Measurements from ENCODE around the gene TTR. TPM values are rescaled to one million over a fixed set of nuclear protein-coding genes. Genes with fewer than 3 reads are reported as not detected.

Gene TTR
- total RNA-seq, 2 experiments from 2014 or later = not detected

DNA sequence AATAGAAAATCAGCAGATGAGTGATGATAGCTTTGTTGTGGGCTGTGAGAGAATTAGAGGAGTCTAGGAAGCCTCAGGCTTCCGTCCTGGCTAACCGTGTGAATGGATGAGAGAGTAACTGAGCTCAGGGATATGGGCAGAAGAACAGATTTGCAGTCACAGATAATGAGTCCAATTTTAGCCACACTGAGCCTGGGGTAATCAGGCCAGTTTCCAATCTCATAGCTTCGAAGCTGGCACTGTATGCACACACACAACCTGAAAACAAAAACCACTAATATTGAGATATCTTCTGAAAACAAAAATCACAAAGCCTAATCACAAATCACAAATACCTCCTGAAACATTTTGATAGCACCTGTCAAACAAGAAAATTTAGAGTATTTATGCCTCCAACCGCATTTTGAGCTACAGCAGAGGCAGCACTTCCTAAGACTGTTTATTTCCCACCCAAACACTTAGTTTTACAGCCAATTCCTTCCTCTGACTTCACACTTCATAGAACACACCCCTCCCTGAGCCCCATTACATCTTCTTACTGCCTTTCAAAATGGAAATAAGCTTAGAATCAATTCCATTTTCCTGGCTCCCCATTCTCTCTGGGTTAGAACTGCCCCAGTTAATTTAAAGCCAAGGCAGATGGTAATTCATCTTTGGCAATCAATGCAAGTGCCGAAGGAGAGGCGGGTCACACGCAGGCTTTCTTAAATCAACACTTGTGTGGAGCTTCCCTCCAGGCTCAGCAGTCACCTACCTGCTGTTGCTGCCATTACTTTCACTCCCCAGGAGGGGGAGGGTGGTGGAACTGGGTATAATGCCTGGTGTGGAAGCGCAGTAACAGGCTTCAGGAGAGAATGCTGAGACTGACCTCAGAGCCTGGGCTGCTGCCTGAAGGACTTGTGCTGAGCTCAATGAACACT is 18.9 kb downstream of the TTR start:
- Mint-ChIP-seq H3K36me3 (ENCODE audit: low read depth) (no peaks in the 10 kb centered on the region), H3K9me3 (no peaks in the 10 kb centered on the region), H3K27me3 (peaks cover 12% of the 10 kb centered on the region), H3K4me1 (no peaks in the 10 kb centered on the region), H3K27ac (no peak overlapping the region), H3K4me3 (no peak overlapping the region)
- DNase-seq = no peak
- ChIA-PET CTCF (no interaction called here), POLR2A (no interaction called here)

GRCh38 chr18:31611511-31611910 is 19.8 kb downstream of the TTR start:
- Mint-ChIP-seq H3K36me3 (ENCODE audit: low read depth) (no peaks in the 10 kb centered on the region), H3K4me1 (no peaks in the 10 kb centered on the region), H3K4me3 (no peak overlapping the region), H3K27ac (no peak overlapping the region), H3K27me3 (peaks cover 16% of the 10 kb centered on the region), H3K9me3 (no peaks in the 10 kb centered on the region)
- no peak for DNase-seq
- POLR2A ChIA-PET = no interaction called here
- CTCF ChIA-PET = no interaction called here

DNA sequence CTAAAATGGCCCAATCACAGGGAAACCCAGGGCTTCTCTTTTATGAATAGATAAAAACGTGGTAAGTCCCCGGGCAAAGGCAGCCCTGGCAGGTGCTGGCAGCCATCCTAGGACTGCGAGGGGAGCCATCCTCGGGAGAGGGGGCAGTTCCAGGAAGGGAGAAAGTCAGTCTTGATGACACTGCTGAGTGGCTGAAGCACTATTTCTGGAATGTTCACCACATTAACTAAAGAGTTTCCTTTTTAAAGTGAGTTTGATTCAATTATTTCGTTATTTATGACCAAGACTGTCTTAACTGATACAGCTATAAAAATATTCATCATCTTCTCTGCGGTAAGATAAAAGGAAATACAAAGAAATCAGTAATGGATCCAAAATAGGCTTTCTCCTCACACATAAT is 20.4 kb downstream of the TTR start:
- no peaks in the 10 kb centered on the region for H3K36me3 Mint-ChIP-seq (ENCODE audit: low read depth)
- H3K27me3 Mint-ChIP-seq = peaks cover 20% of the 10 kb centered on the region
- no peaks in the 10 kb centered on the region for H3K4me1 Mint-ChIP-seq
- POLR2A ChIA-PET = no interaction called here
- H3K9me3 Mint-ChIP-seq = no peaks in the 10 kb centered on the region
- H3K4me3 Mint-ChIP-seq = no peak overlapping the region
- CTCF ChIA-PET = no interaction called here
- H3K27ac Mint-ChIP-seq = no peak overlapping the region
- DNase-seq = no peak

DNA sequence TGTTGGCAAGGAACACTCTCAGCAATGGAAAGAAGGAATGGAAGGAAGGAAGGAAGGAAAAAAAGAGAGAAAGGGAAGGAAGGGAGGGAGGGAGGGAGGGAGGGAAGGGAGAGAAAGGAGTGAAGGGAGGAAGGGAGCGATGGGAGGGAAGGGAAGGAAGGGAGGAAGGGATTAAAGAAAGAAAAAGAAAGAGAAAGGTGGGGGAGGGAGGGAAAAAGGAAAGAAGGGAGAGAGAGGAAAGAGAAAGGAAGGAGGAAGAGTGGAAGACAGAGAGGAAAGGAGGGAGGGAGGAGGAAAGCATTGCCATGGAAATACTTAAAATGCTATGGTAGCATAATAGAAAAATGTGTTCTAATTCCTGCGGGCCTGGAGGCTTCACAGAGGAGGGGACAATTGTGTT is 22.4 kb downstream of the TTR start:
- Mint-ChIP-seq H3K27ac (no peak overlapping the region), H3K27me3 (peaks cover 21% of the 10 kb centered on the region), H3K36me3 (ENCODE audit: low read depth) (no peaks in the 10 kb centered on the region), H3K4me1 (no peaks in the 10 kb centered on the region), H3K9me3 (no peaks in the 10 kb centered on the region), H3K4me3 (no peak overlapping the region)
- POLR2A ChIA-PET = no interaction called here
- no peak for DNase-seq
- CTCF ChIA-PET = no interaction called here

DNA sequence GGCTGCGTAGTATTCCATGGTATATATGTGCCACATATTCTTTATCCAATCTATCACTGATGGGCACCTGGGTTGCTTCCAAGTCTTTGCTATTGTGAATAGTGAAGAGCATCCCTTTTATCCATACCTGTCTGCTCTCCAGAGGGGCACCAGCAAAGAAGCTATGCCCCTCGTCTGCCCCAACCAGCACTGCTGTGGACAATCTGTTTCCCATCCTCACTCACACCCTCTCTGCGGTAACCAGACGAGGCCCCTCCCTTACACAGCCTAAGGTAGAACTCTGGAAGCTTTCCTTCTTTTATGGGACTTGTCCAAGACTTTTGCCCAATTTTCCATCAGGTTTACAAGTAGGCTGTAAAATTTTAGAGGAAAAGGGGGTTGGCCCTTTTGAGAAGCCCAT is 24.9 kb downstream of the TTR start:
- H3K27me3 Mint-ChIP-seq = peaks cover 14% of the 10 kb centered on the region
- H3K27ac Mint-ChIP-seq = no peak overlapping the region
- DNase-seq = no peak
- no peaks in the 10 kb centered on the region for H3K4me1 Mint-ChIP-seq
- POLR2A ChIA-PET = no interaction called here
- CTCF ChIA-PET = no interaction called here
- no peaks in the 10 kb centered on the region for H3K9me3 Mint-ChIP-seq
- H3K36me3 Mint-ChIP-seq (ENCODE audit: low read depth) = no peaks in the 10 kb centered on the region
- no peak overlapping the region for H3K4me3 Mint-ChIP-seq

DNA sequence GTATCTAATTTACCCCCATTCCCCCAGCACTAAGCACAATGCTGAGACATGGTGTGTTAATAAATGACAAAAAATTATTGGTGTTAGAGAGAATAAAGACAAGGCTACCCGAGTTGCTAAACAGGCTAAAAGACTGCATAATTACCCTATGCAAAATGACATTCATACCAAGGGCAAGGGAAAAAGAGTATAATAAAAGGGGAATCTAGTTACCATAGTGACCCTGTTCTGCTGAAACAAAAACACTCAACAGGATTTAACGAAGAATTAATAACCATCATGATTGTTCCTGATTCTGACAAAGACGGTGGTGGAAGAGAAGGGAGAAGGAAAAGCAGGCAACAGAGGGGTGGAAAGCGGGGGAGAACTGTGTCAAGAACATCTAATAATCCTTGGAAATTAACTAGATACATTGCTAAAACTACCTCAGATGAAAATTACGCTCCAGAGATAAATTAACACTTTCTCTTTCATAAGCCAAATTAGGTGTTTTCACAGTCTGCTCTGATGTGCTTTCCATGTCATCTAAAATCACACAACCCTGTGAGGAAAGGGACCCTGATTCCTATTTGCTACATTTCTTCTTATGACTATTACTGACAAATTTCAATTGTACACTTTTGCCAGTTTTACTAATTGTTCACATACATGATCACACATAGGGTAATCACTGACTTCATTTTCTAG is 25.5 kb downstream of the TTR start:
- DNase-seq = no peak
- H3K36me3 Mint-ChIP-seq (ENCODE audit: low read depth) = no peaks in the 10 kb centered on the region
- H3K4me3 Mint-ChIP-seq = no peak overlapping the region
- no peak overlapping the region for H3K27ac Mint-ChIP-seq
- H3K27me3 Mint-ChIP-seq = peaks cover 14% of the 10 kb centered on the region
- H3K9me3 Mint-ChIP-seq = no peaks in the 10 kb centered on the region
- CTCF ChIA-PET = no interaction called here
- no peaks in the 10 kb centered on the region for H3K4me1 Mint-ChIP-seq
- POLR2A ChIA-PET = no interaction called here

GRCh38 chr18:31618801-31619200 is 27.1 kb downstream of the TTR start:
- H3K4me1 Mint-ChIP-seq = no peaks in the 10 kb centered on the region
- CTCF ChIA-PET = no interaction called here
- no peaks in the 10 kb centered on the region for H3K9me3 Mint-ChIP-seq
- POLR2A ChIA-PET = no interaction called here
- H3K27me3 Mint-ChIP-seq = peaks cover 15% of the 10 kb centered on the region
- H3K4me3 Mint-ChIP-seq = no peak overlapping the region
- H3K27ac Mint-ChIP-seq = no peak overlapping the region
- H3K36me3 Mint-ChIP-seq (ENCODE audit: low read depth) = no peaks in the 10 kb centered on the region
- DNase-seq = no peak

- CTCF ChIA-PET = no interaction called here
- POLR2A ChIA-PET = no interaction called here
- no peaks in the 10 kb centered on the region for H3K36me3 Mint-ChIP-seq (ENCODE audit: low read depth)
- peaks cover 15% of the 10 kb centered on the region for H3K27me3 Mint-ChIP-seq
- no peak overlapping the region for H3K27ac Mint-ChIP-seq
- no peaks in the 10 kb centered on the region for H3K4me1 Mint-ChIP-seq
- no peaks in the 10 kb centered on the region for H3K9me3 Mint-ChIP-seq
- DNase-seq = no peak
- no peak overlapping the region for H3K4me3 Mint-ChIP-seq
Measured at GRCh38 chr18:31619291-31619690, 27.6 kb downstream of the TTR start.

DNA sequence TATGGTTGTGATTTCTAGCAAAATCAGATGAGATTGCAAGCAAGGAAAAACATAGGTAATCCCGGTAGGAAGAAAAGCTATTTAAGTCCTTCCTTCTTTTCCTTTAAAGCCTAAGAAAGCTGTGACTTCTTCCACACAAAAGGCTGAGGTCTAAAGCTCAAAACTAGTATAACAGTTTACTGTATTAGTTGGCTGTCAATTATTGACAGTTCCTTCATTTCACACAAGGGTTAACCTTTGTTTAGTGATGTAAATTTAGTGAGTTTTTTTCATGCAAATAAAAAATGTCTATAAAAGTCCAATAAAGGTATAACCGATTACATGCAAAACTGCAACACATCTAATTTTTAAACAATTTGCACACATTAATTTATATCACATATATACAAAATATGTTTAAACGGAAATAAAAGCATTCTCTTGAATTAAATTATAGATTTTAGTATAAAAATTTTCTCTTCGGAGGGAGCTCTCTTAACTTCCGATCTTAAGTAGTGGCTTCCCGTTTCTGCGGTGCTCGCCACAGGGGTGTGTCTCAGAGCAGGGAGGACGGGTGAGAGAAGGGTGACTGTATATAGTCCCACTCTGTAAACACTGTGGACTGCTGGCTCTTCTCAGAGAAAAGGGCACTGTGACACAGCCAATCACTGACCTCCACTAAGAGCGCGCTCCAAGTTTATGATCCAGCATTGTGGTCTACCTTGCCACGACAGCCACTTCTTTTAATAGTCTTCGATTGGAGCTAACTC is 33.4 kb downstream of the TTR start:
- Mint-ChIP-seq H3K27me3 (peaks cover 2% of the 10 kb centered on the region), H3K27ac (no peak overlapping the region), H3K4me3 (no peak overlapping the region), H3K9me3 (no peaks in the 10 kb centered on the region), H3K36me3 (ENCODE audit: low read depth) (no peaks in the 10 kb centered on the region), H3K4me1 (no peaks in the 10 kb centered on the region)
- ChIA-PET CTCF (no interaction called here), POLR2A (no interaction called here)
- DNase-seq = no peak

- Mint-ChIP-seq H3K4me1 (no peaks in the 10 kb centered on the region), H3K36me3 (ENCODE audit: low read depth) (no peaks in the 10 kb centered on the region), H3K4me3 (no peak overlapping the region), H3K27ac (no peak overlapping the region), H3K9me3 (no peaks in the 10 kb centered on the region), H3K27me3 (peaks cover 2% of the 10 kb centered on the region)
- DNase-seq = no peak
- ChIA-PET CTCF (no interaction called here), POLR2A (no interaction called here)
Measured at GRCh38 chr18:31626409-31626808, 34.7 kb downstream of the TTR start.

GRCh38 chr18:31630549-31630948 is 38.9 kb downstream of the TTR start:
- no peaks in the 10 kb centered on the region for H3K9me3 Mint-ChIP-seq
- H3K27me3 Mint-ChIP-seq = peaks cover 3% of the 10 kb centered on the region
- H3K27ac Mint-ChIP-seq = no peak overlapping the region
- POLR2A ChIA-PET = no interaction called here
- no peak overlapping the region for H3K4me3 Mint-ChIP-seq
- H3K36me3 Mint-ChIP-seq (ENCODE audit: low read depth) = no peaks in the 10 kb centered on the region
- no peak for DNase-seq
- H3K4me1 Mint-ChIP-seq = peaks cover 18% of the 10 kb centered on the region
- CTCF ChIA-PET = no interaction called here

DNA sequence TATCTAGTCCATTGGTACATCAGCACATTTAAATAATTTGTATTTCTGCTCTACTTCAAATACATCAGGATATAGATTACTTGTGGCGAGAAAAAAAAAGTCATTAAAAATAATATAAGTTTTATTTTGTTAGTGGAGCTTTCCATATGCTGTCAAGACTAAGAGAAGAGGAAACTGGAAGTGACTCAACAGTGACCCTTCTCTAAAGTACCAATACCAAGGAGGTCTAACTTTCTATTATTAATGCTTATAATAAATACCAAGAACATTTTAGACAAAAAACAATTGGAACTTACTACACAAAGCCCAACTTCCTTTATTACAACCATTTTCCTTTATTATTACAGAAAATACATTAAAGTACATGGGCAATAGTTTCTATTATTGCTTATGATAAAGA is 39.8 kb downstream of the TTR start:
- ChIA-PET POLR2A (no interaction called here), CTCF (no interaction called here)
- no peak for DNase-seq
- Mint-ChIP-seq H3K27me3 (peaks cover 3% of the 10 kb centered on the region), H3K27ac (no peak overlapping the region), H3K4me1 (peaks cover 18% of the 10 kb centered on the region), H3K9me3 (no peaks in the 10 kb centered on the region), H3K36me3 (ENCODE audit: low read depth) (no peaks in the 10 kb centered on the region), H3K4me3 (no peak overlapping the region)

DNA sequence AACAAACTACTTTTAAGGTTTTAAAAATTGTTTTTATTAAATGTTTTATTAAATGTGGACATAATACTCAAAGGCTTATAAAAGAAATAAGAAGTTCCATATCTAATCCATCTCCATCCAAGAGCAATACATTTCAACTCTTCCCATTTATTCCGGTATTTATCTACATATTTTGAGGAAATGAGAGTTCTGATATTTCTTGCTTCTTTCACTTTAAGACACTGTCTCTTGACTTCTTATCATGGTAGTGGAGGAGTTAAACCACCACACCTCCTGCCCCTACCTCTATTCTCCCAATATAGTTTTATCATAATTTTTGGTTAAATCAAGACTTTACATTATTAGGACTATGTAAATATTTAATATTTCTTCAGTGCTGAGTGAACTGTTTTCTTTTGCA is 40.7 kb downstream of the TTR start:
- Mint-ChIP-seq H3K4me3 (no peak overlapping the region), H3K36me3 (ENCODE audit: low read depth) (no peaks in the 10 kb centered on the region), H3K4me1 (peaks cover 18% of the 10 kb centered on the region), H3K9me3 (no peaks in the 10 kb centered on the region), H3K27ac (no peak overlapping the region), H3K27me3 (peaks cover 3% of the 10 kb centered on the region)
- CTCF ChIA-PET = no interaction called here
- no peak for DNase-seq
- POLR2A ChIA-PET = no interaction called here
